ENCODE measurements around the gene PTPRG.
"Not testable (repeated sequence)": the region's sequence is repeated elsewhere in the genome, so short reads cannot be mapped to it uniquely, and the experiment has no call there.

PTPRG gene

DNA sequence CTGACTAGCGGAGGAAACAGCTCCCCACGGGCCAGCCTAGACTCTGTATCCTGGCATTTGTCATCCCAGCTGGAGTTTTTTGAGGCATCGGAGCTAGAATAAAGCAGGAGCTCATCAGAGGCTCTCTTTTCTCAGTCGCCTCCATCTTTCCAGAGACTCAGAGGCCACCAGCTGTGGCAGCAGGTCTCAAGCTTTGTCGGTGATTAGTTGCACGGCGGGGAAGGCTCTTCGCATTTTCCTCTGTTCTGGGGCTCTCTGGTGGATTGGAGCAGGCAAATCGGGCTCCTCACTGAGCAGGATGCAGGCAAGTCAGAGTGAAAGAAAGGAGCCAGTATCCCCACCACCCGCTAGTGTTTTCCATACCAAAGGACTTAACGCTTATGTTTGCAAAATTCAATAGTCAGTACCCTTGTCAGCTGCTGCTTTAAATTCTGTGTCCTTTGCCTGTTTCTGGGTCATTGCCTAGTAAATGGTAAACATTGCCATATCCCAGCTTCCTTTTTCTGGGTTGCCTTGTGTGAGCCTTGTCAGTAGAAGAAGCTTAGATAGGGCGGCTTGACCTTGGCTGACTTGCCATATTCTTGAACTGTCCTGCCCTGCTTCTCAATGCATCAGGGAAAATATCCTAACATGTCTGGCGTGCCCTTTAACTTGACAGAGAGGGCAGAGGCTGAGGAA lies 127.1 kb downstream of the PTPRG start:
- DNase-seq, result peak; percentile 36

DNA sequence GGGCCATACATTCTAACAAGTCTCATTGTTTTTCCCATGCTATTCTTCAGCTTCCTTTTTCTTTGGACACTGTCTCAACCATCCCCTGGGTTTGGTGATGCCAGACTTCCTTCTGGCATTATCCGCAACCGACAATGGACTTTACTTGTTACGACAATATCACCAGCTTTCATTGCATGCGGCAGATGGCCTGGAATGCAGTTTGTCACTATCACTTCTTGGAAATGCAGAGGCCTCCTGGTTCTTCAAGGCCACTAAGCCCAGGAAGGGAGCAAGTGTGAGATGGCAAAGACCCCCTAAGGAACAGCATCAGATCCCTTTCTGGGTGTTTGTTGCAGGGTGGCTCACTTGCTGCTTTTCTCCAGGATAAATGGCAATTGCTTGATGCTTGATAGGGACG lies 128.6 kb downstream of the PTPRG start:
- no peak for DNase-seq

DNA sequence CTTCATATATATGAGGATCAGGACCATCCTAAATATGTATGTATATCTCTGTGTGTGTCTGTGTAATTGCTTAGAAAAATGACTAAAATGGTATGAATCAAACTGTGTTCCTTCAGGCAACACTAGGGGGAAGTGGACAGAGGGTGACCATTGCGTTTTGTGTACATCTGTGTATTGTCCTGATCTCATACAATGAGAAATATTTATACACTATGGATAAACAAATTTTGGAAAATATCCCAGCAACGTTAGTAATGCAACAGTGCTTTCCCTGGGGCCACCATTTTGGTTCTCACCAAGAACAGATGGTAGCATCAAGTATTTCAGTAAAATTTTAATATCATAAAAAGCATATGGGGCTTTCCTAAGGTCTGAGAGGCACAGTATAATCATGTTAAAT lies 130.1 kb downstream of the PTPRG start:
- DNase-seq, result no peak

DNA sequence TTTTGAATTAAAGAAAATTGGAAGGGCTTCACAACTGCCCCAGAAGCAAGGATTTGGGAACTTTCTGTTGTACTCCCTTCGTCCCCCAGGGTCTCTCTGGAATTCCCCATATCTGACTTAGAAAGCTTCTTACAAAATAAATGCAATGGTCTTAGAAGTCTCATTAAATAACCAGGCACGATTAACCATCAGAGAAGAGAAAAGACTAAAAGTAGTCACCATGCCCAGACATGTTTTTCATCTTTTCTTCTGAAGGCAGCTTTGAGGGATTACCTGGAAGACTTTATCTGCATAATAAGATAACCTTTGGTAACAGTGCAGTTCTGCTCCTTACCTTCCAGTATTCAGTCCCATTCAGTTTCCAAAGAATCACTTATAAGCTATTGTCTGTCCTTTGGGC lies 135.9 kb downstream of the PTPRG start:
- no peak for DNase-seq

DNA sequence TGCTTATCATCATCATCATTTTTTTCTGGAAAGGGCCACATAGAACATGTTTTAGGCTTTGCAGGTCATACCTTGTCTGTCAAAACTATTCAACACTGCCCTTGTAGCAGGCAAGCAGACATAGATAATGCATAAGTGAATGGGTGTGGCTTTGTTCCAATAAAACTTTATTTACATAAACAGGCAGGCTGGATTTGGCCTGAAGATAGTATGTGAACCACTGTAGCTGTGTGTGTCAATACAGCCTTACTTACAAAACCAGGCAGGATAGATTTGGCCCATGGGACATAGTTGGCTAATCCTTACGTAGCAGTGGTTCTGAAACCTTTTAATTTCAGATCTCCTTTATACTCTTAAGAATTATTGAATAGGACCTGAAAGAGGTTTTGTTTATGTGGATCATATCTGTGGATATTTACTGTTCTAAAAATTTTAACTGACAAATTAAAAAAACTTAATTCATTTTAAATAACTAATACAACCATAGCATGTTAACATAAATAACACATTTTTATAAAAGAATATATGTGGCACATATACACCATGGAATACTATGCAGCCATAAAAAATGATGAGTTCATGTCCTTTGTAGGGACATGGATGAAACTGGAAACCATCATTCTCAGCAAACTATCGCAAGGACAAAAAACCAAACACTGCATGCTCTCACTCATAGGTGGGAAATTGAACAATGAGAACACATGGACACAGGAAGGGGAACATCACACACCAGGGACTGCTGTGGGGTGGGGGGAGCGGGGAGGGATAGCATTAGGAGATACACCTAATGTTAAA lies 137.1 kb downstream of the PTPRG start:
- not testable (repeated sequence) for DNase-seq

DNA sequence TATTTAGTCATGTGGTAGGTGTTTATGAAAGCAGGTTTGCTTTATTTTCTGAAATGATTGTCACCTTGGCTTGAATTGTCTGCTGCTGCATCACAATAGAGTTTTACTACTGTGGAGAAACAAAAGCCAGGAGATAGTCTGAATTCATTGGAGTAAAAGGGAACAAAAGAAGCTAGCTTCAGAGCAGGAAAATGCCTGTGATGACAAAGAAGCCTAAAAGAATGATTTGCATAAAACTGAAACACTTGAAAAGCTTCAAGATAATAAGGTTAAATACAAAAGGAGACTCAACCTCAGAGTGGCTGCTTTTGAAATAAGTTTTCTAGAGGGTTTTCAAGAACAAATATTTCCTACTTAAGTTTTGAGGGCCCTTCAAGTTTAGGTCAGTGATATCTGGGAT lies 138.3 kb downstream of the PTPRG start:
- no peak for DNase-seq

DNA sequence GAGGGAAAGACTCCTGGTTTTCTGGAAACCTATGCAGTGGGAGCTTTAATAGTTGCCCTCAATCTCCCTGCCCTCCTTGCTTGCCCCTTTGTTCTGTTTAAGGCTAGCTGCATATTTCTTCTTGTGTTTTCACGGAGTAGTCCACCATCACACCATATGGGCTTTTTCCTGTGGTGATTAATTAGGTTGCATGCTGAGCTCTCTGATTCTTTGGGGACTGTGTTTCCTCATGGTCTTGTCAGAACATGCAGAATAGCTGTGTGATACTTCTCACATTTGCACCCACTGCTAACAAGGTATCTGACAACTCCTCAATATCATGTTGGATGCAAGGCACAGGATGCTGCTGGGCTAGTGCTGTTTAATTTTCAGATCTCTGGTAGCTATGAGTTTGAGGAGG lies 139.6 kb downstream of the PTPRG start:
- DNase-seq, result no peak

DNA sequence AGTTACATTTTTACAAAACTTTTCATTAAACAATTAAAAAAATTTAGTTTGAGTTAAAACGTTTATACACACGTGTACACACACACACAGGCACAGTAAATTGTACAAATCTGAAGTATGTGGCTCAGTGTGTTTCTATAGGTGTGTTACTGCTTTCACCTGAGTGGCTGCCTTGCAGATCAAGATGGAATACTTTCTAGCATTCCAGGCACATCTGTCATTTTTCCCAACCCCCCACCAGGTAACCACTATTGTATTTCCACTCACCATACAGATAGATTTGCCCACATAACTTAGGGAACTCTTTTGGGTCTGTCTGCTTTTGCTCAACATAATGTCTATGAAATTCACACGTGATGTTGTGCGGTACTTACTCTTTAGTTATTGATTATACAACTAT lies 141.1 kb downstream of the PTPRG start:
- DNase-seq, result no peak

DNA sequence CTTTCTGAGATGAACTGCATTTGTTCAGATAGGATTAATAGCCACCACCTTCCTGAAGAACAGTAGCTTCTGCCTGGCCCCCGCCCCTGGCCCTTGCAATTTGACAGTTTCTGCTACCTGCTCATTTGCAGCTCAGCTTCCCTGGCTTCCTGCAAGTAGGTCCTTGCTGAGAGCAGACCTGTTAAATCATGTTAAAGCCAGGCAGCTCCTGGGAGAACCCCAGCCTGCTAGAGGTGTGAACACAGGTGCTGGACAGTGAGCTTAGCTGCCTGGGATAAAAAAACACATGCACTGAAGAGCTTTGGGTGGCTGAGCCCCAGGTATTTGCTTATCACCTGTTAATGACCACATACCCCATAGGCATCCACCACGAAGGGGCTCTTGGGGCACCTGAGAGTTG lies 143.4 kb downstream of the PTPRG start:
- DNase-seq, result no peak

DNA sequence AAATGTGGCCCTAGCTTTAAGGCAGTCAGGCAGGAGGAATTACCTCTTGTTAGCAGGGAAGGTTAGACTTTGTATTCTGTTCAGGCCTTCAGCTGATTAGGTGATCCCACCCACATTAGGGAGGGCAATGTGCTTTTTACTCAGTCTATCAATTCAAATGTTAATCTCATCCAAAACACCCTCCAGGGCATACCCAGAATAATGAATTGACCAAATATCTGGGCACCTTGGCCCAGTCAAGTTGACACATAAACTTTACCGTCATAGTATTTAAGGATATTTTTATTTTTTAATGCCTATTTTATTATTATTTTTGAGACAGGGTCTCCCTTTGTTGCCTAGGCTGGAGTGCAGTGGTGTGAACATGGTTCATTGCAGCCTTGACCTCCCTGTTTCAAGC lies 146.1 kb downstream of the PTPRG start:
- no peak for DNase-seq

DNA sequence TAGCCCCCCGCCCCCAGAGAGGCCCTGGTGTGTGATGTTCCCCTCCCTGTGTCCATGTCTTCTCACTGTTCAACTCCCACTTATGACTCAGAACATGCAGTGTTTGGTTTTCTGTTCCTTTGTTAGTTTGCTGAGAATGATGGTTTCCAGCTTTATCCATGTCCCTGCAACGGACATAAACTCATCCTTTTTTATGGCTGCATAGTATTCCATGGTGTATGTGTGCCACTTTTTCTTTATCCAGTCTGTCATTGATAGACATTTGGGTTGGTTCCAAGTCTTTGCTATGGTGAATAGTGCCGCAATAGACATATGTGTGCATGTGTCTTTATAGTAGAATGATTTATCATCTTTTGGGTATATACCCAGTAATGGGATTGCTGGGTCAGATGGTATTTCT lies 149.5 kb downstream of the PTPRG start:
- not testable (repeated sequence) for DNase-seq

DNA sequence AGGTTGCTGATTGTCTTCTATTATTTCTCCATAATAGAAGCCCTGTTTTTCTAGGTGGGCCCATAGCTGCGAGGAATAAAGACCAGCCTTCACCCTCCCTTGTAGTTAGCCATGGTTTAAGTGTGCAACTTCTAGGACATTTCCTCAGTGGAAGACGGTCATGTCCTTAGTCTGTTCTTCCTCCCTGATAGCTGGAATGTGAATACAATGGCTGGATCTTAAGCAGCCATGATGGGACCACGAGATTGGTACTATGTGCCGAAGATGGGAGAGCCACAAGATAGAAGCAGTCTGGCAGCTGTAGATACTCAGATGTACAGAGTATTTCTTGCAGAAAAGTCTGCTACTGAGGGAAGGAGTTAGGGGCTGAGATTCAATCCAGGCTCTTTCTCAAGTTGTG lies 152.9 kb downstream of the PTPRG start:
- no peak for DNase-seq

DNA sequence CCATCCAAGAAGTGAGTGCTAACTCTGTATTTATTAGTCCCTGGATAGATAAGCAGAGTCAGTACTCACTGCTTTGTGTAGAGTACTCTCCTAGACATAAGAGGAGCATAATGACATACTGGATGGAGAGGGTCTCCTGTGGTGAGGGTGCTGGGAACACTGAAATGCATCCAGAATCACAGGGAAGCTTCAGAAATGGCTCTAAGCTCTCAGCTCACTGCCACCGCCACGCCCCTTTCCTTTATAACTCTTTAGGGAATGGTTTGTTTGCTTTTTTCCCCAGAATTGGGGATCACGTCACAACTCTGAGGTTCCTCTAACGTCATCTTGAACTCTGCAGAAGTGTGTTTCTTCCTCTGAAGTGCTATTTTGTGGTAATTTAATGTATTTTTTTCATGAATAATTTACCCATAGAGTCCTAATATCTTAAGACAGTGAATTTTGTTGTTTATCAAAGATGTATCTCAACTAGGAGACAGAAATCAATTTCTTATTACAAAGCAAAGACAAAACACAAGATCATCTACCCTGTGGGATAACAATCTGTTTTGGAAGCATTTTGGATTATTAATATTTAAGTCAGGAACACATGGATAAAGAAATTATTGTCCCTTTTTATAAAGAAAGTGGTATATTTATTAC lies 154.6 kb downstream of the PTPRG start:
- no peak for DNase-seq

DNA sequence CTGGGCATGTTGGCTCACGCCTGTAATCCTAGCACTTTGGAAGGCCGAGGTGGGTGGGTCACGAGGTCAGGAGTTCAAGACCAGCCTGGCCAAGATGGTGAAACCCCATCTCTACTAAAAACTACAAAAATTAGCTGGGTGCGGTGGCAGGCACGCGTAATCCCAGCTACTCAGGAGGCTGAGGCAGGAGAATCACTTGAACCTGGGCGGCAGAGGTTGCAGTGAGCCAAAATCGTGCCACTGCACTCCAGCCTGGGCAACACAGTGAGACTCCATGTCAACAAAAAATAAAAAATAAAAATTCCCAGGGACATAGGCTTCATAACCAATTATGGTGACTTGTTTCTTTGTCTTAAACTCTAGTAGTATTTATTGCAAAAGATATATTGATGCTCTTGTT lies 155.3 kb downstream of the PTPRG start:
- not testable (repeated sequence) for DNase-seq

DNA sequence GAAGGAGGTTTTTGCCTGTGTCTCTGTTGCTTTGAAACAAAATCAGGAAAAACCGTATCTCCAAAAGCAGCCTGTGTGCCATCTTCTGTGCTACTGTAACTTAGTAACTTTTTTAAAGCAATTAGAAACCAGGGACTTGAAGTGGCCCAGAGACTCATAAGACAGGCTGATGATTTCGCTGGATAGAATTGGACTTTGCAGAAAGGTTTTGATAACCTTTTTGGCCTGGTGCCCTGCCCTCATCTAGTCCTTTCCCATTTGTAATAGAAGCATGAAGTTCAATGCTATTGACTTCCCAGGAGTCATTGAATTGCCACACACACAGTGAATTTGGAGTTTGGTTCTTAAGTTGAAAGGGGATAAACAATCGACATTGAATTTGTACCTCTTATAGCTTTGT lies 157.2 kb downstream of the PTPRG start:
- no peak for DNase-seq

DNA sequence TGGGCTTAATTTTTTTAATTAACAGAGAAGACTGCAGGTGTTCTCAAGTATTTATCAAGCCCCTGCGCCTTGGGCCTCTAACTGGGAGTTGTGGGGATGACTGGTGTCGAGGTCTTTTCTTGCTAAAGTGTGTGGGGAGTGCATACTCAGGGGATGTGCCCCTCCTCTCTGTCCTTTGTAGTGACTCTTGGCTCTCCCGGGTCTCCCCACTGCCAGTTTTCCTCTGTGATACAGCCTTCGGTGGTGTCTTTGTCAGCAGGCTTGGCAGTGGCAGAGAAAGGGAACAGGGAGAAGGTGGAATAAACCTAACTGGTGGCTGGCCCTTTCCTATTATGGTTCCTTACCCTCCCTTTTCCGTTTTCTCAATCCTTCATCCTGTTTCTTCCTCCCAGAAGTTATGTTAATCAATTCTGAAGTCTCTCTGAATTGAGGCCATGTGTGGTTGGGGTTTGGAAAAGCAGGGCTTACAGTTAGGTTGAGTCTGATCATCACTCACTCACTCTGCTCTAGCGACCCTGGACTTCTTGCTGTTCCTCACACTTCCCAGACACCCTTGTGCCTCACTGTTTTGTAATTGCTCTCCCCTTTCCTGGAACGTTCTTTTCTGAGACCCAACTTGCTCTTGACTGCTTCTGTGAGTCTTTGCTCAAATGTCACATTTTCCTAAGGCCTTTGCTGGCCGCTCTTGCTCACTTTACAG lies 158.1 kb downstream of the PTPRG start:
- DNase-seq, result no peak

DNA sequence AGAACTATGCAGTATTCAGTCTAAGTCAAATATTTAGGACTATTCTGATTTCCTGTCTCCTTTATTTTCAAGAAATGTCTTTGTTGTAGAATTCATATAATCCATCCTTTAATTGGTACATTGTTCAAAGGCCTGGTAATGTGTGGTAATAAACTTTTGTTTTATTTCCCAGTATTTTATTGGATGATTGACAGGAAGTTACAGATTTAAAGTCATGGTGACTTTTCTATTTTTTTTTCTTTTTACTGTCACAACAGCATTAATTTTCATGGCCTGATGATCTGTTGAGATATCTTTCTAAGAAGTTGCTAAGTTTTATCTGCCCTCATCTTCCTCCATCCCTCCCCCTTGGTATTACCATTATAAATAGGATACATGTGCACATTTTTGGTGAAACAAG lies 161.7 kb downstream of the PTPRG start:
- no peak for DNase-seq

DNA sequence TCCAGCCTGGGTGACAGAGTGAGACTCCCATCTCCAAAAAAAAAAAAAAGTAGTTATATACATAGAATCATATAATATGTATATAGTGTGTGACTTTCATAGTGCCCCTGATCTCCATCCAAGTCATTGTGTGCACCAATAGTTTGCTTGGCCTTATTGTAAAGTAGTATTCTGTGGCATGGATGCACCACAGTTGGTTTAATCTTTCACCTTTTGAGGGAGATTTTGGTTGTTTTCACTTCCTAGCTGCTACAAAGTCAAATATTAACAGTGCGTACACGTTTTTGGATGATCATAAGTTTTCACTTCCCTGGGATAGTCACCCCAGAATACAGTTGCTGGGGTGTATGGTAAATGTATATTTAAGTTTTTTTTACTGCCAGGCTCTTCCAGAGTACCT lies 162.8 kb downstream of the PTPRG start:
- DNase-seq, result no peak

DNA sequence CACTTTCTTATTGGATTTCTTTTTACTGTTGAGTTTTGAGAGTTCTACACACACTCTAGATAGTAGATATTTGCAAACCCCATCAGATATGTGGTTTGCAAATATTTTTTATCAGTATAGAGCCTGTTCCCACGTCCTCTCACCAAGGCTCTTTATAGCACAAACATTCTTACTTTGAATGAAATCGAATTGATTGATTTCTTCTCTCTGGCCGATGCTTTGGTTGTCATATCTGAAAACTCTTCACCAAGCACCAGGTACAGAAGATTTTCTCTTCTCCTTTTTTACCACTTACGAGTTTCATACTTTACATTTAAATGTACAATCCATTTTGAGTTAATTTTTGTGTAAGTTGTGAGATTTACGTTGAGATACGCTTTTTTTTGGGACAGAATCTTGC lies 163.4 kb downstream of the PTPRG start:
- DNase-seq, result no peak

DNA sequence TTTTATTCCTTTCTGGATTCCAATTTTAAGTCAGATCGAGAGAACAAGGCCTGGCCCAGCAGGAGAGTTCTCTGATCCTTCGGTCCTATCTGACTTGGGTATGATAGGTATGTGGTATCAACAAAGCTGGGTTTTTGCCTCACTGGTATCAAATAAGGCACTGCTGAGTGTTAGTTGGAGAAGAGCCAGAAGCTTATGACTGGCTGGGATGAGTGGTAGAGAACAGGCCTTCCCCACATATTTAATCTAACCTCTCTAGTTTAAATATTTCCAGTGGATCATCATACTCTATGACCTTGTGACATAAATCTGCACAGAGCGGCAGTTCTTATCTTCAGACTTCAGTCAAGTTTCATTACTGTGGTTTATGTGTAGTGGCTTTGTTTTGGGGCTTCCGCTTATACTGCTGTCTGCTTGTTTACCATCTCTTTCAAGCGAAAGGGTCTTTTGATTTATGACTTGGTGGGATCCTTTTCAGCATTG lies 164.5 kb downstream of the PTPRG start:
- no peak for DNase-seq

DNA sequence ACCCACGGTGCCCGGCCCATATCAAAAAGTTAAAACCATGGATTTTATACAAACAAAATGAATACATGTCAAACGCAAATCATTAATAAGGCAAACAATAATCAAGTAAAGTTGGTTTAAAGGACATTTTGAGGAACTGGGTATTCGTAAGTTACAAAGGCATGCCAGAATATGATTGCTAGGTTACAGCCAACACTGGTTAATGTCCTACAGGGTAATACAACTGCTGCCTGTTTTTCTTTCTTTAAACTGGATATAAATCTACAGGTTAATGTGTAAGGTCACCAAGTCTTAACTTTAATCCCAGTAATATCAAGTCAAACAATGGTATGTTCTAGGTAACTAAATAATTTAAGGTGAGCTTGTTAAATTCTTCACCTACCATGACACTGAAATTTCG lies 166.1 kb downstream of the PTPRG start:
- no peak for DNase-seq

DNA sequence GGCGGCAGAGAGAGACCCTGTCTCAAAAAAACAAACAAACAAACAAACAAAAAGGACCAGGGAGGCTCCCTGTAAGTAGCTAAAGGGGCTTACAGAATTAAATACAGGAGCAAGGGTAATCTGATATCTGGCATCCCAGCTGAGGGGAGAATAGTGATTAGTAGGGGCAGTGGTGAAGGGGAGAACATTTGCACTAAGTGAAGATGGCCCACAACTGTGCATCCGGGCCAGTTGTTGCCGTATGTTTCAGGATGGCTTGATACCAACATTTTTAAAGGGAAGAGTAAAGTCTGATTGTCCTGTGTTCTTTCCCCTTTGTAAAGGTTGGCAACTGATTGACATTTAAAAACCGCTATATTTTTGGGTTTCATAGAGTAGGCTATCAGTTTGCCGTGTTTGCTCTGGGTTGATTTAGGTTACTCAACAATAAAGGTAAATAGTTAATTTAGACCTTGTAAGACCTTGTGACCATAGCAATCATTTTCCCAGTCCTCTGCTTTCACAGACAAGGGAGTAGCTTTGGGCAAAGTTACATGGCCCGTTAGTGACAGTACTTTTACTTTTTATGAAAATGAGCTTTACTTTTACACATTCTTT lies 167.8 kb downstream of the PTPRG start:
- DNase-seq, result no peak

DNA sequence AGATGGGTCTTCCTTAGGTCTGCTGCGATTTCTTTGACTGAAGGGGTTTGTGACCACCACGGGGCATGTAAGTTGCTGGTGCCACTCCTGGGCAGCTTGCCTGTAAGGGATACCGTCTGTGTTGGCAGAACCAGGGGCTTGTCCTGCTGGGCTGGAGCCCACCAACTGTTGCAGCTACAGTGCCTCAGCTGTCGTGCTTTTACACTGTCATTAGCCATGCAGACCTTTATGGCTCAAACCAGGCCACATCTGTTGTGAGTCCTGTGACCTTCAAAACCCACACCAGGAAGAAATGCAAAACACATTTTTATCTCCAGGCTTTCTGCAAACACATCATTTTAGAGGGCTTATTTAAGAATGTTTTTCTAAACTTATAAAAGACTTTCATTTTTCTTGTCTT lies 168.7 kb downstream of the PTPRG start:
- no peak for DNase-seq

Data from NCI-H2227 treated with DMSO at 0.1 percent for 48 hours (cell line).